HG02840 (cell line): ENCODE data around the gene NEMF.
"Not testable (repeated sequence)": the region's sequence is repeated elsewhere in the genome, so short reads cannot be mapped to it uniquely, and the experiment has no call there.

Experiments used
- ATAC-seq: cut with Tn5 transposase; IDR thresholded peaks from one replicate; pipeline ENCODE4 v1.9.1; 2021; ENCODE audit warnings: mild to moderate bottlenecking, moderate library complexity, moderate number of reproducible peaks; ENCODE audit not compliant: unreplicated experiment, low FRiP score

NEMF gene

DNA sequence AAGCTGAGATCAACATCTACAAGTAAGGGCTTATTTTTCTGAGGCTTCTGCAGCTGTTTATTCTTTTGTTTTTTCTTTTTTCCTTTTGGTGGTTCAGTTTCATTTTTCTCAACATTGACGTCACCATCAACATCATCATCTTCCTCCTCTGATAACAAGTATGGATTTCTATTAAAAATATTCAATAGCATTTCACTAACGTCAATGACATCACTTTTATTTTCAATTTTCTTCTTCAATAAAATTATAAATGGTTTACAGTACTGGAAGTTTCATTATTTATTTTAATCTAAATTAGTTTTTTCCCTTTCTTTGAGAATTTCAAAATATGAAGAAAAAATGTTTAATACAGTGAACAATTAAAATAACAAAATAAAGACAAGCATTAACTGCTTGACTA lies 23.9 kb downstream of the NEMF start:
- ATAC-seq: no peak

DNA sequence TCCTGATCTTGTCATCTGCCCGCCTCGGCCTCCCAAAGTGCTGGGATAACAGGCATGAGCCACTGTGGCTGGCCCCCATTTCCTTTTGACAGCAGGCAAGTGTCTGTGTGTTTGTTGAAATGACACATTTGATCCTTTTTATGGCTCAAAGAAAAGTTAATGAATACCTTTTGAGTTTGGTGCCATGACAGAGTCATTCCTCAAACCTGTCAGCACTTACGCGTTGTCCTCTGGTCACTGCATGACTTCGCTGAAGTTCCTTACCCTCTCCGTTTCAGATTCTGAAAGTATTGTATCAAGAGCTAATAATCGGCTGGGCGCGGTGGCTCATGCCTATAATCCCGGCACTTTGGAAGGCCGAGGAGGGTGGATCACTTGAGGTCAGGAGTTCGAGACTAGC lies 32.4 kb downstream of the NEMF start:
- ATAC-seq: no peak

DNA sequence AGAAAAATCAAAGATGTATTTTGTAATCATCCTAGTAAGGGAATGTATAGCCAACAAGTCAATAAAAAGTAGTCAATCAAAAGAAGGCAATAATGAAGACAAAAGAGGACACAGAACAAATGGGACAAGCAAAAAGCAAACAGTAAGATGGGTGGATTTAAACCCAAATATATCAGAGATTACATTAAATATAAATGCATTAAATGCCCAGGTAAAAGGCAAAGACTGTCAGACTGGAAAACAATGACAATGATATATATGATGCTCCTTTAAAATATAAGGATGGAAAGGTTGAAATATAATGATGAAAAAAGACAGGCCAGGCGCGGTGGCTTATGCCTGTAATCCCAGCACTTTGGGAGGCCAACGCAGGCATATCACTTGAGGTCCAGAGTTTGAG lies 35.7 kb downstream of the NEMF start:
- ATAC-seq: no peak

DNA sequence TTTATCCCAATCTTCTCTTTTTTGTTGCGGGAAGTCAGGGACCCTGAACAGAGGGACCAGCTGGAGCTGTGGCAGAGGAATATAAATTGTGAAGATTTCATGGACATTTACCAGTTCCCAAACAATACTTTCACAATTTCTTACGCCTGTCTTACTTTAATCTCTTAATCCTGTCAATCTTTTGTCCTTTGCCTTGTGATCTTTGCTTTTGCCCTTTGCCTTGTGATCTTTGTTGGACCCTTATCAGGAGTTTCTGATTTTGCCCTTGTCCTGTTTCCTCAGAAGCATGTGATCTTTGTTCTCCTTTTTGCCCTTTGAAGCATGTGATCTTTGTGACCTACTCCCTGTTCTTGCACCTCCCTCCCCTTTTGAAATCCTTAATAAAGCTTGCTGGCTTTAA lies 36.5 kb downstream of the NEMF start:
- ATAC-seq: not testable (repeated sequence)

DNA sequence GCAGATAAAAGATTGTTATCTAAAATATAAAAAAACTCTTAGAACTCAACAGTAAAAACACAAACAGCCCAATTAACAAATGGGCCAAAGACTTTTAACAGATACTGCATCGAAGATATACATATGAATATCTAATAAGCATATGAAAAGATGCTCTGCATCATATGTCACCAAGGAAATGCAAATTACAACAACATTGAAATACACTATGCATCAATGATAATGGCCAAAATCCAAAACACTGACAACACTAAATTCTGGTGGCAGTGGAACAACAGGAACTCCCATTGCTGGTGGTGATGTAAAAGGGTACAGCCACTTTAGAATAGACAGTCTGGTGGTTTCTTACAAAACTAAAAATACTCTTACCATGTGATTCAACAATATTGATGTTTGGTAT lies 43.8 kb downstream of the NEMF start:
- no peak for ATAC-seq

DNA sequence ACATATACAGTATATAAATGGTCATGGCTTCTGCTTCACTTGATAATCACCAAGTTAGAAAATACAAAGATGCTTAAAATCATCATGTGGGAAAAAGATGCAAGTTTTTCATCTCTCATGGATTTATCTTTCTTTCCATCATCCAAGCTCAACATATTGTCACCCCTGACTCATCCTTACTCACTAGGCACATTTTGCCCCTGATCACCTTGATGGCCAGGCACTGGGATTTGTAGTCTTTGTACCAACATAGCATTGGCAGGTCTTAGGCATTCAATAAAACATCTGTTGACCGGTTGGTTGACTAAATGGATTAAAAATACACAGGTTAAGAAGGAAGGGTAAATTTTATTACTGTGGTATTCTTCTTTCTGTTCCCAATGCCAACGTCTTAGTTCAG lies 56.6 kb downstream of the NEMF start:
- ATAC-seq: no peak

DNA sequence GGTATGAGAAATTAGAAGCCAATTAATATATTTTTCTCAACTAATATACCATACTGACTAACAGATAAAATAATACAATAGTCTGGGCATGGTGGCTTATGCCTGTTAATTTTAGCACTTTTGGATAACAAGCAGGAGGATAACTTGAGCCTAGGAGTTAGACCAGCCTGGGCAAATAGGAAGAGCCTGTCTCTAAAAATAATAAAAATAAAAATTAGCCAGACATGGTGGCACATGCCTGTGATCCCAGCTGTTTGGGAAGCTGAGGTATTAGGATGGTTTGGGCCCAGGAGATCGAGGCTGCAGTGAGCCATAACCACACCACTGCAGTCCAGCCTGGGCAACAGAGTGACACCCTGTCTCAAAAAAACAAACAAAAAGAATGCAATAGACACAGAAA lies 60.0 kb downstream of the NEMF start:
- ATAC-seq: no peak

DNA sequence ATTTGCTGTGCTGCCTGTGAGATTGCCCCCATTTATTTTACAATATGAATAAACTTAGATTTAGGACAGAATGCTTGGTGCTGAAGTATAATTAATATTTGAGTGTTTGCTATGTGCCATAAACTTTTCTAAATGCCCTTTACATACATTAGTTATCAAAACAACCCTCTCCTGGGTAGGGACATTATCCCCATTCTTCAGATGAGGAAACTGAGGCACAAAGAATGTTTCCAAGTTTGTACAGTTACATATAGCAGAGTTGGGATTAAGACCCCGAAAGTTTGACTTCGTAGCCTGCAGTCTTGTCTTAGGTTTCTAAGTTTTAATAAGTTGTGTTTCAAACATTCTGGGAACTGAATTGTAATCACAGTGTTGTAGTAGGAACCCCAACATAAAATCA lies 66.3 kb downstream of the NEMF start:
- no peak for ATAC-seq

DNA sequence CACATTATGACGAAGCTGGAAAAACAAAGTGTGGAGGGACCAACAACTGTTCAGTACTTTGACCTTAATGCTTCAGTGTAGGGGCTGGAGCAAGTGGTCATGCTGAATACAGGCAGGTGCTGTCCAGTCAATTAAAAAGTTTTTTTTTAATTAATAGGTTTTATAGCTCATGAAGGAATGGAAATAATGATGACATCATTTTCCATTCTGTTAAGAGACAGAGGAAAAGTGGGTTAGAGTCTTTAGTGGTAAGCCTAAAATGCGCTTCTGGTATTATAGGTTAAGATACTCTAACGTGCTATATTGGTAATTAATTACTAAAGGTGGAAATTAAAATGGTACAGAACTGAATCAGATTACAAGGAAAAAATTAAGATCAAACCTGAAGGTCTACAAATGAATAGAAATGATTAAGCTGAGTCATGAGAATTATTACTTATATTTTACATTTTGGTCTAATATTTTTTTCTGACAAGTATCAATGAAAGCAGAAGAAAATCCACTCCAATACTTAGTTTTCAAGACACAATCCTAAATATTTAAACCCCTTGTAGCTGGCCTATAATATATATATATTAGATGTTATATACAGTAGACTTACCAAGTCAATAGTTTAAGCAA lies 69.1 kb downstream of the NEMF start:
- ATAC-seq: no peak

DNA sequence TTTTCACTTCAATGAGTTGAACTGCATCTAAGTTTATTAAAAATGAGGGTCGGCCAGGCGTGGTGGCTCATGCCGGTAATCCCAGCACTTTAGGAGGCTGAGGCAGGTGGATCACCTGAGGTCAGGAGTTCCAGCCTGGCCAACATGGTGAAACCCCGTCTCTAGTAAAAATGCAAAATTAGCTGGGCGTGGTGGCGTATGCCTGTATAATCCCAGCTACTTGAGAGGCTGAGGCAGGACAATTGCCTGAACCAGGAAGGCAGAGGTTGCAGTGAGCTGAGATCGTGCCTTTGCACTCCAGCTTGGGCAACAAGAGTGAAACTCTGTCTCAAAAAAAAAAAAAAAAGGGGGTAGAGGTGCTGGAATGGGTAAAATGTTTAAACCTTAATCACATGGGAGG lies 71.5 kb downstream of the NEMF start:
- not testable (repeated sequence) for ATAC-seq

DNA sequence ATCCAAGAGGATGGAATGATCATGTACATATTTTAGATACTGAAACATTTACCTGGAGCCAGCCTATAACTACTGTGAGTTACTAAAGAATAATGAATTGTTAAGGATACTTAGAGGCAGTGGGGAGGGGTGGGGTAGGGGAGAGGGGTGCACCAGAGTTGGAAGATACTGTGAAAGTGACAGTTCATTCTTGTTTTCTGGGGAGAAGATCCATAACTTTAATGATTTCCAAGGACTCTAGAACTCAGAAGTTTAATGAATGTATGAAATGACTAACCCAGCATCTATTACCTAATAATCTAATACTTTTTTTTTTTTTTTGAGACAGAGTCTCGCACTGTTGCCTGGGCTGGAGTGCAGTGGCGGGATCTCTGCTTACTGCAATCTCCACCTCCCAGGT lies 74.2 kb downstream of the NEMF start:
- no peak for ATAC-seq

DNA sequence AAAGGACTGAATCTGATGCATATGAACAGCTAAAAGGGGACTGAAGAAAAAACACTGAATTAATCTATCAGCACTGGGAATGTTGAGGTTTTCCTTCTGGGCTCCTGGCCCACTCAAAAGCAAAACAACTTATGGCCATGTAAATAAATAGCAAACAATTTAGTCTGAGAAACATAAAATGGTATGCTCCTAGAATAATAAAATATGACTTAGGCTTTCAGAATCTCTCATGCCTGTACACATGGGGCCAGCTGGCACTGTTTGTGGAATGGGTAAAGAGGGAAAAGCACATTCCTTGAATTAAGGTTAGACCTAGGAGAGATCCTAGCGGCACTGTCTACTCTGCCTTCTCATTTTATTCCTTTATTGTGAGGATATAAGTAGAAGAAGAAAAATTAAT lies 78.5 kb downstream of the NEMF start:
- no peak for ATAC-seq

DNA sequence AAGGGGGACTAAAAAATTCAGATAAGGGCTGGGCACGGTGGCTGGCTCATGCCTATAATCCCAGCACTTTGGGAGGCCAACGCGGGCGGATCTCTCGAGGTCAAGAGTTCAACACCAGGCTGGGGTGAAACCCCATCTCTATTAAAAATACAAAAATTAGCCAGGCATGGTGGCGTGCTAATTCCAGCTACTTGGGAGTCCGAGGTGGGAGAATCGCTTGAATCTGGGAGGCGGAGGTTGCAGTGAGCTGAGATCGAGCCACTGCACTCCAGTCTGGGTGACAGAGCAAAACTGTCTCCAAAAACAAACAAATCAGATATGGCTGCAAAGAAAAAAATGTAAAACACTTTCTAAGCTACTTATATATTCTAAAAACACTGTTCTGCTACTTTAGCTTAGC lies 80.9 kb downstream of the NEMF start:
- not testable (repeated sequence) for ATAC-seq

DNA sequence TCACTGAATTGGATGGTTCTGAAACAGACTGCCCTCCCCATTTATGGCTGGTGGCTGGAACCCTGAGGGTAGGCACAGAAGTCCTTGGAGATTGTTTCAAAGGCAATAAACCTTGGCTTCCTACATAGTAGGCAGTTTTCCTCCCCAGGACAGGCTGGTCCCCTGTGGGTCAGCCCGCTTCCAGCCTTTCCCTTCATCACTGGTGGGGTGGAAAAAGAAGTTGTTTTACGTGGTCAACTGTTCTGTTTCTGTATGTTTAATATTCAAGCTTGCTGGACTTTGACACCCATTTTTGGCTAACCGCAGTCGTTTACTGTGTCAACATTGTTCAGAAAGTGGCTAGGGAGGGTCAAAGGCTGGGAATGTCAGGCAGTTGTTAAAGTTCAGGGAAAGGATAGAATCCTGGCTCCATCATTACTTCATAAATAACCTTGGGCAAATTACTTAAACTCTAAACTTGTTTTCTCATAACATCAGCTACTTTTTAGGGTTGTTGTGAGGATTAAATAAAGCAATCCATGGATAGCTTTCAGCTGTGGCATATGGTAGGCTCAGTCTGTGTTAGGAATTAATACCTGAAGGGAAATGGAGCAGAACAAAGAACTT lies 82.3 kb downstream of the NEMF start:
- ATAC-seq: no peak

DNA sequence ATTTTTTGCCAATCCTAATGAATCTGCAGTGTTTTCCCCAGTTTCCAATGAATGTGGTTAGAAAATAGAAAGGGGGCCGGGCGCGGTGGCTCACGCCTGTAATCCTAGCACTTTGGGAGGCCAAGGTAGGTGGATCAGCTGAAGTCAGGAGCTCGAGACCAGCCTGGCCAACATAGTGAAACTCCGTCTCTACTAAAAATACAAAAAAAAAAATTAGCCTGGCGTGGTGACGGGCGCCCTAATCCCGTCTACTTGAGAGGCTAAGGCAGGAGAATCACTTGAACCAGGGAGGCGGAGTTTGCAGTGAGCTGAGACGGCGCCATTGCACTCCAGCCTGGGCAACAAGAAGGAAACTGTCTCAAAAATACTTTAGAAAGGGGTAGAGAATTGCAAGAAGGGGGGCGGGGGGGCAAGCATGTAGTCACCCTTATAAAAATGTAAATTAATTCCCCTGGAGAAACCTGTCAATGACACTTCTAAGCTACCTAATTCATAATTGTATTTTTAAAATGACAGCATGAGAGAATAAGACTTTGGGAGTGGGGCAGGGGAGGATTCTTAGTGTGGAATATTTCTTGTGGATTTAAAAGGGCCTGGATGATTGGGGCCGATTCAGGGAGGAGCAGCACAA lies 82.9 kb downstream of the NEMF start:
- ATAC-seq: no peak

DNA sequence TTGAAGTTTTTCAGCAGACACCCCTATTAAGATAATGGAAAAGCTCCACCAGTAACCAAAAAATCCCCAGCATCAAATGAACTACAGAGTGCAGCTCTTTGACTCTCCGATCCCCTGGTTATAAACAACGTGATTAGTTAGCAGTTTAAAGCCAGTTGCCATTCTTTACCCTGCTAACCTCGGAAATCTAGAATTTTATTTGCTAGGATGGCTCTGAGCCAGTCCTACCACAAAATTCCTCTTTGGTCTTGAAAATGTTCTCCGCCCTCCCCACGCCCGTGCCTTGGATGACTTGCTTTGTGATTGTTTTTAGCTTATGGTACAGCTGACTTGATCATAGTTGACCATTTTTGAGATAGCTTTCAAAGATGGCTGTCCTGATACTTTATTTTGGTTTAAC lies 83.4 kb downstream of the NEMF start:
- ATAC-seq: no peak

DNA sequence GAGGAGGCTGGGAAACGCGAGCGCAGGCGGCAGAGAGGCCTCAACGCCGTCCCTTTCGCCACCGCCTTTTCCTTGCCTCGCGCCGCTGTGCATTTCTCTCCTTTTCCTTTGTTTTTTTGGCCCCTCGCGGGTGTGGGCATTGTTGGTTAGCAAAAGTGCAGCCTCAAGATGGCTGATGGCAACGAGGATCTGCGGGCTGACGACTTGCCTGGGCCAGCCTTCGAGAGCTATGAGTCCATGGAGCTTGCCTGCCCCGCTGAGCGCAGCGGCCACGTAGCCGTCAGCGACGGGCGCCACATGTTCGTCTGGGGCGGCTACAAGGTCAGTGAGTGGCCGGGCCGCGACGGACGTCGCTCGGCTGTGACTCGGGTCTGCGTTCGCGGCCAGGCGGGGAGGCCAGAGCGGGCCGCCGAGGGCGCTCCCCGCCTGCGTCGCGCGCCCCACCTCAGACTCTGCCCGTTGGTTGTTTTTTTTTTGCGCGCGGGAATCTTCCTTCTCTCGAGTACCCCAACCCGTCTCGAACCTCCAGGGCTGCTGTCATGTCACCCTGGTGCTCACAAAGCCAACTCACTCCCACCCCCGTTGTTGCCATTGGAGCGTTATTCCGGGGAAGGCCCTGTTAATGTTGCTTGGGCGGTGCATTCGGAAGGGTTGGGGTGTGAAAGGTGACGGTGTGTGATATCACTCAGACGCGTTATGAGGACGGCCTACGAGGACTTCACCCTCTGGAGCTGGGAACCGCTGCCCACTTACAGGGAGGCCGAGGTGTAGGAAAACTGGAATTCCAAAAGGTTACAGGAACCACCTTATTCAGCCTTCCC lies 84.1 kb downstream of the NEMF start:
- ATAC-seq: peak; percentile 26

DNA sequence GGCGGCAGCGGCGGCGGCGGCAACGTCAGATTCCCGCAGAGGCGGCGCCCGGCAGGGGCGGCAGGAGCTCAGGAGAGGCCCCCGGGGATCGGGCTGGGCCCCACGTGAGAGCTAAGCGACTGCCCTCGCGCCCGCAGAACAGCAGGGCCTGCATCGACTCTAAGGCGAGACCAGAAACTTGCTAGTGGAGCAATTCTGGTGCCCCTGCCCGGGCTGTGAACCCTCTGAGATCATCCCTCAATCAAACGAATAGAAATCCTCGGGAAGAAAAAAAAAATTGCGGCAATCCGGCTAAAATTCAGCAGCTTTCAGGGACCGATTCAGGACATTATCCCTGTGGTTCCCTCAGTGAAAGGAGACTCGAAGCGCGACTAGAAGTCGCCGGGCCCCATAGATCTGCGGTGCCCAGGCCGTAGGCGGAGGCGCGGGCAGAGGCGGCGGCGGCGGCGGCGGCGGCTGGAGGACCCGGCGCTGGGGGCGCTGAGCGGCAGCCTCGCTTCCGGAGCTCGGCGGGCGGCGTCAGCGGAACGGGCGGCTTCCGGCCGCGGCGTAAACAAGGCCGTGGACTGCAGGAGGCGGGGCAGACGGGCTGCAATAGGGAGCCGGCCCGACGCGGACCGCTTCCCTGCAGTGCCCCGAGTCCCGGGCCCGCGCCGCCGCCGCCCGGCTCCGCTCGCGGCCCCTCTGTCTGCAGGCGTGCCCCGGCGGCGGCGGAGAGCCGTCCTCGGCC lies 84.9 kb downstream of the NEMF start, which contains the start of gene KLHDC2:
Gene KLHDC2 (plus strand): TSS at position 583 of the 730 bp plus-strand sequence. CDS start 316 bp downstream, outside the sequence.
- ATAC-seq: peak; percentile 92

DNA sequence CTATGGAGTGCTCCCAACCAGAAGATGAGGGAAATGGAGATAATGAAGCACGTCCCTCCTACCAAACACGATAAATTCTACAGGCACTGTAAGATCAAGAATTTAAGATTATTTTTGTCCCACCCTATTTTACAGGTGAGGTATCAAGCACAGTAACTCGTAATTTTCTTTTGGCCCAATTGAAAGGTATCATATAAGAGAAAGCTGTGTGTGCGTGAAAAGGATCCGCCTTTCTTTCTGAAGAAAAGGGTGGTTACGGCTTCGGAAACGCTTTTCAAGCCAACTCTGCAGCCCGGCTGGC lies 85.4 kb downstream of the NEMF start:
- no peak for ATAC-seq

DNA sequence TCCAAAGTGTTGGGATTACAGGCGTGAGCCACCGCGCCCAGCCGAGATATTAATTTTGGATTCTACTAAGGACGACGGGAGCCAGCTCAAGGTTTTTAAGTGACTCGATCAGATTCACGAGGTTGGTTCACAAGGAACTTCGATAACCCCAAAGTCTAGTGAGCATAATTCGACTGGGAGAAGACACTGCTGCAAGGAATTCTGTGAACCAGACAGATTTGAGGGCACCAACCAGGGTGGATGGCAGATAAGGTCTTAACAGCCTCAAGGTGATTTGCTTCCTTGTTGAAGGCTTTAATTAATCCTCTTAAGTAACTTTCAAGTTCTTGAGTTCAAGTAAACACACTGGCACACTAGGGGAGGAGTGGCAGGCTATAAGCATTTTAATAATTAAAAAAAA lies 85.7 kb downstream of the NEMF start:
- ATAC-seq: no peak
